K562 (cell line): ENCODE measurements around the gene ADM2. TPM values are rescaled to one million over a fixed set of nuclear protein-coding genes. Genes with fewer than 3 reads are reported as not detected.

Source experiments
- ADNP ChIP-seq: fragments of 200-800 bp; sonication (Bioruptor generic); IDR thresholded peaks from 2 replicates; pipeline ENCODE4 v1.6.1; 2016; ENCODE audit warnings: missing genetic modification characterization, missing compliant biosample characterization
- CBFB ChIP-seq: sonication (generic); formaldehyde crosslinking; IDR thresholded peaks from 2 replicates; pipeline ENCODE4 v1.4.0; 2020; ENCODE audit warnings: mild to moderate bottlenecking, missing genetic modification reagents
- ETV6 ChIP-seq, 3 experiments: fragments of 150-350 bp in 1 of 3; sonication (generic) in 1 of 3; formaldehyde crosslinking in 1 of 3; IDR thresholded peaks; 2 replicates each; pipeline versions ENCODE4 v1.6.1 to v1.8.0; 2014 to 2022; ENCODE audit warnings: borderline replicate concordance in 2 of 3, low read depth in 2 of 3, antibody characterized with exemption in 1 of 3, low read length in 1 of 3, mild to moderate bottlenecking in 1 of 3, missing genetic modification reagents in 1 of 3
- KLF1 ChIP-seq: fragments of 450-650 bp; IDR thresholded peaks from 2 replicates; pipeline ENCODE4 v1.6.1; 2016; ENCODE audit warnings: missing genetic modification characterization, missing compliant biosample characterization
- MEF2A ChIP-seq: IDR thresholded peaks from 2 replicates; pipeline ENCODE4 v1.6.1; 2011; ENCODE audit warnings: low read depth, mild to moderate bottlenecking, low read length, moderate library complexity; ENCODE audit not compliant: control insufficient read depth
- POU5F1 ChIP-seq: fragments of 150-350 bp; IDR thresholded peaks from 2 replicates; pipeline ENCODE4 v1.6.1; 2014; ENCODE audit warnings: borderline replicate concordance, low read length, low read depth, mild to moderate bottlenecking; ENCODE audit not compliant: partially characterized antibody
- RBFOX2 ChIP-seq: fragments of 200-400 bp; formaldehyde crosslinking; IDR thresholded peaks from 2 replicates; pipeline ENCODE4 v1.6.1; 2017; ENCODE audit warnings: low read depth, mild to moderate bottlenecking, low read length, moderate library complexity
- RUNX1 ChIP-seq: sonication (generic); IDR thresholded peaks from 2 replicates; pipeline ENCODE4 v1.6.1; 2016; ENCODE audit warnings: antibody characterized with exemption, low read depth
- SMC3 ChIP-seq: conservative IDR thresholded peaks from 2 replicates; pipeline ENCODE4 v1.6.1; 2011; ENCODE audit warnings: low read depth, low read length, improper control_type of control experiment; ENCODE audit not compliant: insufficient read depth
- STAT6 ChIP-seq: sonication (generic); formaldehyde crosslinking; IDR thresholded peaks from 2 replicates; pipeline ENCODE4 v1.8.1; 2023; ENCODE audit warnings: mild to moderate bottlenecking, missing genetic modification reagents
- ZBTB1 ChIP-seq: sonication (generic); formaldehyde crosslinking; IDR thresholded peaks from 2 replicates; pipeline ENCODE4 v1.8.1; 2023; ENCODE audit warnings: missing genetic modification reagents, low read depth, mild to moderate bottlenecking, borderline replicate concordance
- ZNF165 ChIP-seq: fragments of 250-450 bp; sonication (Bioruptor Pico); IDR thresholded peaks from 2 replicates; pipeline ENCODE4 v1.4.0; 2020; ENCODE audit warnings: borderline replicate concordance
- ZNF668 ChIP-seq: fragments of 250-450 bp; sonication (Bioruptor Pico); IDR thresholded peaks from 2 replicates; pipeline ENCODE4 v1.8.0; 2022; ENCODE audit warnings: mild to moderate bottlenecking, inconsistent platforms
- polyA plus RNA-seq, 8 experiments: library from polyadenylated mRNA; depleted of rRNA in 4 of 8; stranded (reverse) in 5 of 8; unstranded in 3 of 8; fragments of >200 nt; fragmentation: Nextera tagmentation in 2 of 8; fragmentation: Illumina TruSeq in 1 of 8; extraction: Ambion mirVana in 2 of 8; extraction: Trizol in 1 of 8; gene quantifications; 2 replicates each; pipeline versions ENCODE4 v1.2.1 to v1.2.3, GENCODE V29; 2011 to 2014; ENCODE audit warnings: inconsistent platforms in 1 of 8, missing spikeins in 1 of 8
- total RNA-seq, 7 experiments: library from RNA; depleted of rRNA in 6 of 7; stranded (reverse); fragments of >200 nt in 6 of 7; fragmentation: Illumina TruSeq in 2 of 7; extraction: Trizol in 2 of 7; gene quantifications; 2 replicates each; pipeline versions ENCODE4 v1.2.1 to v1.2.3, GENCODE V29; 2011 to 2021; ENCODE audit warnings: low replicate concordance in 1 of 7
- TF ChIP-seq, protein P1 (sequence below): sonication (generic); formaldehyde crosslinking; IDR thresholded peaks from 2 replicates; pipeline ENCODE4 v1.8.0; 2023; ENCODE audit warnings: mild to moderate bottlenecking, missing genetic modification reagents
- TF ChIP-seq, protein P2 (sequence below): fragments of 150-350 bp; conservative IDR thresholded peaks from 2 replicates; pipeline ENCODE4 v1.6.1; 2014; ENCODE audit warnings: low read length

ADM2 gene
- total and polyA plus RNA-seq, 9 of the 15 experiments (the other 6 are each of a cell fraction or from before 2014, with no cell fraction given) = 0.11 to 5.1 (median 0.38) TPM

DNA sequence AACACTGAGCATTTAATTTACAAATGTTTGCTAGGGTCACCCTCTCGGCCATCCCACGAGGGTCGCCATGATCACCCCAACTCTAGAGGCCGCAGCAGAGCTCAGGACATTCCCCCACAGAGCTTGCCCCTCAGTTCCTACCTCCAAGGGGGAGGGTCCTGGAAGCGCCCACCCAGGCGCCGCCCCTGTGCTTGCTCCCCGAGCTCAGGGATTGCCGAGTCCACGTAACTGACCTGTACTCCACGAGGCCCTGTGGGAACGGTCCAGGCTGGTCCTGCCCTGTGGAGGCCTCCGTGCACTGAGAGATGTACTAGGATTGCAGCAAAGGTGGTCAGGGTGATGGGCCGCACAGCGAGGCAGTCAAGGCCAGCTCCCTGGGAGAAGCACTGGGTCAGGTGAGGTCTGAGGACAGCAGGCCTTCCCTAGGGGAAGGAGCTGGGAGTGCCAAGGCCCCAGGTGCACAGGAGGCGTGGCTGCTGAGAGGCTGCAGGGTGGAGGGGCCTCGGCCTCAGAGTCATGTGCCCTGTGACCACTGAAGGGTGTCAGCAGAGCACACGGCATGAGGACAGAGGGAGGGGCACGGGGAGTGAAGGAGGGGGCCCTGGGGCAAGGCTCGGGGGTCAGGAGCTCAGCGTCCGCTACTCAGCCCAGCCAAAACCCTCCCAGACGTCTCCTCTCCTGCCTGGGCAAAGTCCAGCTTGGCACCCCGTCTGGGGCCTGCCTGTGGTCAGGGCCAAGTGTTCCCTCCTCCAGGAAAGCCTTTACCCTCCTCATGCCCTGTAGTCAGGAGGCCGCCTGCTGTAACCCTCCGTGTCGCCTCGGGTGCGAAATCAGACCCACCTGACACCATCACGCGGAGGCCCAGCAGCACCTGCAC lies 2.9 kb downstream of the ADM2 start (continued):
- TF ChIP-seq ZBTB1 (CRISPR knock-in tag) (no peak), STAT6 (no peak), MEF2A (no peak), CBFB (CRISPR knock-in tag) (no peak), ZNF165 (no peak), ETV6 (IDR thresholded peaks at IDR 0.05; ENCODE audit: borderline replicate concordance in 1 of 2, low read depth in 2 of 2, low read length in 1 of 2) (no peak), ETV6 (CRISPR knock-in tag; IDR thresholded peaks at IDR 0.05; ENCODE audit: borderline replicate concordance) (no peak), RUNX1 (no peak), ZNF668 (CRISPR knock-in tag) (no peak), ADNP (tag) (no peak), RBFOX2 (peak; percentile 48; the same call in 1 of the 2 replicates), KLF1 (tag) (no peak), SMC3 (no peak), POU5F1 (no peak)
- TF ChIP-seq, protein P1, sequence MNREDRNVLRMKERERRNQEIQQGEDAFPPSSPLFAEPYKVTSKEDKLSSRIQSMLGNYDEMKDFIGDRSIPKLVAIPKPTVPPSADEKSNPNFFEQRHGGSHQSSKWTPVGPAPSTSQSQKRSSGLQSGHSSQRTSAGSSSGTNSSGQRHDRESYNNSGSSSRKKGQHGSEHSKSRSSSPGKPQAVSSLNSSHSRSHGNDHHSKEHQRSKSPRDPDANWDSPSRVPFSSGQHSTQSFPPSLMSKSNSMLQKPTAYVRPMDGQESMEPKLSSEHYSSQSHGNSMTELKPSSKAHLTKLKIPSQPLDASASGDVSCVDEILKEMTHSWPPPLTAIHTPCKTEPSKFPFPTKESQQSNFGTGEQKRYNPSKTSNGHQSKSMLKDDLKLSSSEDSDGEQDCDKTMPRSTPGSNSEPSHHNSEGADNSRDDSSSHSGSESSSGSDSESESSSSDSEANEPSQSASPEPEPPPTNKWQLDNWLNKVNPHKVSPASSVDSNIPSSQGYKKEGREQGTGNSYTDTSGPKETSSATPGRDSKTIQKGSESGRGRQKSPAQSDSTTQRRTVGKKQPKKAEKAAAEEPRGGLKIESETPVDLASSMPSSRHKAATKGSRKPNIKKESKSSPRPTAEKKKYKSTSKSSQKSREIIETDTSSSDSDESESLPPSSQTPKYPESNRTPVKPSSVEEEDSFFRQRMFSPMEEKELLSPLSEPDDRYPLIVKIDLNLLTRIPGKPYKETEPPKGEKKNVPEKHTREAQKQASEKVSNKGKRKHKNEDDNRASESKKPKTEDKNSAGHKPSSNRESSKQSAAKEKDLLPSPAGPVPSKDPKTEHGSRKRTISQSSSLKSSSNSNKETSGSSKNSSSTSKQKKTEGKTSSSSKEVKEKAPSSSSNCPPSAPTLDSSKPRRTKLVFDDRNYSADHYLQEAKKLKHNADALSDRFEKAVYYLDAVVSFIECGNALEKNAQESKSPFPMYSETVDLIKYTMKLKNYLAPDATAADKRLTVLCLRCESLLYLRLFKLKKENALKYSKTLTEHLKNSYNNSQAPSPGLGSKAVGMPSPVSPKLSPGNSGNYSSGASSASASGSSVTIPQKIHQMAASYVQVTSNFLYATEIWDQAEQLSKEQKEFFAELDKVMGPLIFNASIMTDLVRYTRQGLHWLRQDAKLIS (CRISPR knock-in tag) = no peak
- TF ChIP-seq, protein P2, sequence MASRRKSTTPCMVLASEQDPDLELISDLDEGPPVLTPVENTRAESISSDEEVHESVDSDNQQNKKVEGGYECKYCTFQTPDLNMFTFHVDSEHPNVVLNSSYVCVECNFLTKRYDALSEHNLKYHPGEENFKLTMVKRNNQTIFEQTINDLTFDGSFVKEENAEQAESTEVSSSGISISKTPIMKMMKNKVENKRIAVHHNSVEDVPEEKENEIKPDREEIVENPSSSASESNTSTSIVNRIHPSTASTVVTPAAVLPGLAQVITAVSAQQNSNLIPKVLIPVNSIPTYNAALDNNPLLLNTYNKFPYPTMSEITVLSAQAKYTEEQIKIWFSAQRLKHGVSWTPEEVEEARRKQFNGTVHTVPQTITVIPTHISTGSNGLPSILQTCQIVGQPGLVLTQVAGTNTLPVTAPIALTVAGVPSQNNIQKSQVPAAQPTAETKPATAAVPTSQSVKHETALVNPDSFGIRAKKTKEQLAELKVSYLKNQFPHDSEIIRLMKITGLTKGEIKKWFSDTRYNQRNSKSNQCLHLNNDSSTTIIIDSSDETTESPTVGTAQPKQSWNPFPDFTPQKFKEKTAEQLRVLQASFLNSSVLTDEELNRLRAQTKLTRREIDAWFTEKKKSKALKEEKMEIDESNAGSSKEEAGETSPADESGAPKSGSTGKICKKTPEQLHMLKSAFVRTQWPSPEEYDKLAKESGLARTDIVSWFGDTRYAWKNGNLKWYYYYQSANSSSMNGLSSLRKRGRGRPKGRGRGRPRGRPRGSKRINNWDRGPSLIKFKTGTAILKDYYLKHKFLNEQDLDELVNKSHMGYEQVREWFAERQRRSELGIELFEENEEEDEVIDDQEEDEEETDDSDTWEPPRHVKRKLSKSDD = no peak
